ENCODE results near the gene STAC3. TPM values are rescaled to one million over a fixed set of nuclear protein-coding genes. Genes with fewer than 3 reads are reported as not detected.
A peak's percentile ranks its signal among the peaks of the same experiment; 100 is the strongest.

Gene STAC3
- total RNA-seq, 1 donor from 2014 or later, result 4.6 TPM

- DNase-seq (peak; percentile 41), ATAC-seq (ENCODE audit: low read depth) (no peak)
- Mint-ChIP-seq H3K4me1 (peaks cover 94% of the 10 kb centered on the region), H3K4me3 (peak overlapping the region; percentile 89), H3K27ac (no peak overlapping the region), H3K27me3 (peaks cover 8% of the 10 kb centered on the region), H3K9me3 (no peaks in the 10 kb centered on the region), H3K36me3 (ENCODE audit: low read depth) (peaks cover 22% of the 10 kb centered on the region)
- no peak for TF ChIP-seq CTCF (IDR thresholded peaks at IDR 0.05)
- intact Hi-C loops (cut with micrococcal nuclease), result no loop called here
- ChIA-PET CTCF (interaction anchor here (0.6 to 20.9 kb wide), 7 partner anchors 8 to 221 kb away, joined by 3 to 390 read pairs (median 9); partner anchors contain the start of genes GLI1, NXPH4, SHMT2 and STAC3), POLR2A (interaction anchor here (0.6 to 9.0 kb wide), 5 partner anchors 12 to 242 kb away, joined by 3 to 268 read pairs (median 3); partner anchors contain the start of genes ARHGAP9, NXPH4 and SHMT2)
These were observed 12.8 kb downstream of the STAC3 start for GRCh38 chr12:57237932-57238853.

DNA sequence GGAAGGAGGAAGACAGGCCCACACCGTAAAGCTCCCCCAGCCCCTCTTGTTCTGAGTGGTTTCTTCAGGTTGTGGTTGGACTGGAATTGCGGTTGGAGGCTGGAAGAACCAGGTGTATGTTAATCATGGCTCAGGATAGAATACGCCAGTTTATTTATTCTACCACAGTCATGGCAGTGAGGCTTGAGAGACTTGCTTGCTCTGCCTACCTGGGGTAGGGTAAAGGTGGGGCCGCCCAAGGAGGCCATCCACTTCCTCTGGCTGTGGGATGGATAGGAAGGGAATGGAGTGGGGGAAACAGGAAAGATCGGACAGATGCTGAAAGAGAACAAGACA, 13.4 kb downstream of the STAC3 start:
- CTCF ChIA-PET, result interaction anchor here (3.6 to 20.9 kb wide), 3 partner anchors 8 to 21 kb away, joined by 35 to 390 read pairs (median 113); partner anchors contain the start of genes NXPH4 and SHMT2
- H3K27ac Mint-ChIP-seq, result no peak overlapping the region

DNA sequence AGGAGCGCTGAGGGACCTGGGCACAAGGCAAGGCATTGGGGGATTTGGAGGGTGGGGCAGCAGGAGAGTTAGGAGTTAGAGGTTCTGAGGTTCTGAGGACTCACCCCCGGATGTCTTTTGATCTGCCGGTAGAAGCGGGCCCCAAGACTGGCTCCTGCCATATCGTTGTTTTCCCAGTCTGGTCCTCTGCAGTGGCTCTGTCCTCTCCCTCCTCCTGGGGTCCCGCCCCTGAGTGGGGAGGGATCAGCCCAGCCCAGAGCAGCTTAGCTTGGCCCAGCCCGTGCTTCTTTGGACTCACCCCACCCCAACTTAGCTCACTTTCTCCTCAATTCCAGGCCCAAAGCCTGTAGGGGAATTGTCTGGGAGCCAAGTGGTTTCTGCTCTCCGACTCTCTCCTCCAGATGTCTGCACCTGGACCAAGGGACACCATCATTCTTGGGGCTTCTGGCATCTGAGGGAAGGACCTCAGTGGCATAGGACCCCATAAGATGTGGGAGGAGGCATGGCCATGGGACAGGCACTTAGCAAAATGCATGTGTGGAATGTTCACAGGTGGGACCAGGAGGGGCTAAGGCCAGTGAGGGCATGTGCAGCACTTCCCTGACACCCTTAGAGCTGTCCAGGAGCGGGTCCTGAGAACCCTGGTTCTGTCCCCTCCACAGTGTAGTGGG, 13.9 kb downstream of the STAC3 start:
- TF ChIP-seq CTCF (IDR thresholded peaks at IDR 0.05), result no peak
- CTCF ChIA-PET, result interaction anchor here (9.0 to 20.9 kb wide), 2 partner anchors 13 to 21 kb away, joined by 113 to 390 read pairs; partner anchors contain the start of gene NXPH4
- DNase-seq, result no peak

More for the DNA sequence above, 13.4 kb downstream of the STAC3 start:
- POLR2A ChIA-PET, result interaction anchor here (9.0 kb wide), 2 partner anchors 11 to 22 kb away, joined by 175 to 268 read pairs; partner anchors contain the start of genes NXPH4 and SHMT2
- Mint-ChIP-seq H3K36me3 (ENCODE audit: low read depth) (peaks cover 28% of the 10 kb centered on the region), H3K4me1 (peaks cover 94% of the 10 kb centered on the region), H3K4me3 (peak overlapping the region; percentile 79), H3K9me3 (no peaks in the 10 kb centered on the region), H3K27me3 (peaks cover 8% of the 10 kb centered on the region)
- ATAC-seq (ENCODE audit: low read depth) (no peak), DNase-seq (no peak)
- no peak for TF ChIP-seq CTCF (IDR thresholded peaks at IDR 0.05)
- intact Hi-C loops (cut with micrococcal nuclease), result no loop called here

GRCh38 chr12:57236201-57236924, 14.6 kb downstream of the STAC3 start:
- Mint-ChIP-seq H3K27me3 (peaks cover 8% of the 10 kb centered on the region), H3K36me3 (ENCODE audit: low read depth) (peaks cover 39% of the 10 kb centered on the region), H3K9me3 (no peaks in the 10 kb centered on the region), H3K27ac (peak overlapping the region; percentile 96), H3K4me3 (peak overlapping the region; percentile 35), H3K4me1 (peaks cover 92% of the 10 kb centered on the region)
- TF ChIP-seq CTCF (IDR thresholded peaks at IDR 0.05), result no peak
- CTCF ChIA-PET, result interaction anchor here (9.0 to 20.9 kb wide), 2 partner anchors 12 to 20 kb away, joined by 113 to 390 read pairs; partner anchors contain the start of gene NXPH4
- DNase-seq (no peak), ATAC-seq (ENCODE audit: low read depth) (no peak)
- intact Hi-C loops (cut with micrococcal nuclease), result no loop called here
- POLR2A ChIA-PET, result interaction anchor here (9.0 kb wide), 2 partner anchors 10 to 21 kb away, joined by 175 to 268 read pairs; partner anchors contain the start of genes NXPH4 and SHMT2

More for the DNA sequence above, 13.9 kb downstream of the STAC3 start:
- Mint-ChIP-seq H3K36me3 (ENCODE audit: low read depth) (peaks cover 32% of the 10 kb centered on the region), H3K4me1 (peaks cover 92% of the 10 kb centered on the region), H3K9me3 (no peaks in the 10 kb centered on the region), H3K27me3 (peaks cover 8% of the 10 kb centered on the region), H3K4me3 (peak overlapping the region; percentile 79), H3K27ac (no peak overlapping the region)
- POLR2A ChIA-PET, result interaction anchor here (9.0 kb wide), 2 partner anchors 11 to 21 kb away, joined by 175 to 268 read pairs; partner anchors contain the start of genes NXPH4 and SHMT2
- intact Hi-C loops (cut with micrococcal nuclease), result no loop called here
- ATAC-seq (ENCODE audit: low read depth), result no peak
